Vagina (tissue), 2 donors: ENCODE results near the gene ADORA1. TPM values are rescaled to one million over a fixed set of nuclear protein-coding genes. Genes with fewer than 3 reads are reported as not detected.

ENCODE experiments used
- DNase-seq, 2 donors: peaks; one replicate each; pipeline ENCODE4 v3.0.0-alpha.2; 2017; ENCODE audit errors: extremely low spot score in 2 of 2
- H3K27ac ChIP-seq: fragments of 200-600 bp; sonication (generic); one replicate; pipeline ENCODE4 v1.5.1; 2019
- H3K27me3 ChIP-seq: fragments of 200-600 bp; sonication (generic); one replicate; pipeline ENCODE4 v1.5.1; 2019
- H3K36me3 ChIP-seq, 2 donors: fragments of 200-600 bp; sonication (generic); one replicate each; pipeline ENCODE4 v1.5.1; 2017 to 2019
- H3K4me1 ChIP-seq: fragments of 200-600 bp; sonication (generic); one replicate; pipeline ENCODE4 v1.5.1; 2019
- H3K4me3 ChIP-seq, 2 donors: fragments of 200-600 bp; sonication (generic); 1 replicate in 1 of 2; 2 replicates in 1 of 2; pipeline ENCODE4 v1.5.1; 2016 to 2019
- H3K9me3 ChIP-seq: fragments of 200-600 bp; sonication (generic); one replicate; pipeline ENCODE4 v1.5.1; 2019
- POLR2A ChIP-seq, 2 donors: fragments of 450-650 bp; IDR thresholded peaks; one replicate each; pipeline ENCODE4 v1.6.1; 2017; ENCODE audit warnings: antibody characterized with exemption in 2 of 2, mild to moderate bottlenecking in 2 of 2, moderate library complexity in 2 of 2
- POLR2AphosphoS5 ChIP-seq, 2 donors: sonication (generic); formaldehyde crosslinking; IDR thresholded peaks; one replicate each; pipeline ENCODE4 v1.9.0; 2017; ENCODE audit warnings: antibody characterized with exemption in 2 of 2, mild to moderate bottlenecking in 2 of 2, low read depth in 1 of 2; ENCODE audit not compliant: insufficient read depth in 1 of 2
- intact Hi-C: fragments of 100-400 bp; cut with DNase I; formaldehyde crosslinking; loops from one replicate; pipeline ENCODE4 v1.15.1; 2023
- total RNA-seq: library from RNA; depleted of rRNA; stranded (reverse); fragments of >200 nt; gene quantifications from one replicate; pipeline ENCODE4 v1.2.3, GENCODE V29; 2016
- TF ChIP-seq, protein P1 (sequence below), 3 experiments: fragments of 450-650 bp in 2 of 3; fragments of 200-600 bp in 1 of 3; sonication (generic) in 1 of 3; IDR thresholded peaks; one replicate each; pipeline ENCODE4 v1.5.1; 2017 to 2019; ENCODE audit warnings: antibody characterized with exemption in 3 of 3, mild to moderate bottlenecking in 2 of 3, moderate library complexity in 2 of 3

The ADORA1 gene
- total RNA-seq, 1 donor from 2014 or later = 5.2 TPM

DNA sequence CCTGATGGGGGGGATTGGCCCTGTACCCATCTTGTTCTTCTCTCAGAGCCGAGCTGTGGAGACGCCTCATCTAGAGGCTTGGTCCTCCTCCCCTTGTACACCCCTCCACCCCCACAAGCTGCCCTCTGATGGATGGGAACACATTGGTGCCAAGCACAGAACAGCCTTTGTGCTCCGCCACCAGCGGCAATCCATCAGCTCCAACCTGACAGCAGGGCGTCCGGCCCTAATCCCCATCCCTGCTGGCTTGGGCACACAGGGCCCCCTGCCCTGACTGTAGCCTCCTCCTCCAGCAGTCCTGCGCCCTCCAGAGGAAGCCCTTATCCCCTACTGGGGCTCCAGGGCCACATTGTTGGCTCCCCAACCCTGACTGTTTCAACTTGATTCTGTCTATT is 37.9 kb upstream of the ADORA1 start:
- no peaks in the 10 kb centered on the region for H3K9me3 ChIP-seq
- H3K36me3 ChIP-seq = no peaks in the 10 kb centered on the region
- no peaks in the 10 kb centered on the region for H3K27me3 ChIP-seq
- no peaks in the 10 kb centered on the region for H3K4me1 ChIP-seq
- H3K27ac ChIP-seq = no peak overlapping the region
- H3K4me3 ChIP-seq = no peak overlapping the region
- TF ChIP-seq, protein P1, sequence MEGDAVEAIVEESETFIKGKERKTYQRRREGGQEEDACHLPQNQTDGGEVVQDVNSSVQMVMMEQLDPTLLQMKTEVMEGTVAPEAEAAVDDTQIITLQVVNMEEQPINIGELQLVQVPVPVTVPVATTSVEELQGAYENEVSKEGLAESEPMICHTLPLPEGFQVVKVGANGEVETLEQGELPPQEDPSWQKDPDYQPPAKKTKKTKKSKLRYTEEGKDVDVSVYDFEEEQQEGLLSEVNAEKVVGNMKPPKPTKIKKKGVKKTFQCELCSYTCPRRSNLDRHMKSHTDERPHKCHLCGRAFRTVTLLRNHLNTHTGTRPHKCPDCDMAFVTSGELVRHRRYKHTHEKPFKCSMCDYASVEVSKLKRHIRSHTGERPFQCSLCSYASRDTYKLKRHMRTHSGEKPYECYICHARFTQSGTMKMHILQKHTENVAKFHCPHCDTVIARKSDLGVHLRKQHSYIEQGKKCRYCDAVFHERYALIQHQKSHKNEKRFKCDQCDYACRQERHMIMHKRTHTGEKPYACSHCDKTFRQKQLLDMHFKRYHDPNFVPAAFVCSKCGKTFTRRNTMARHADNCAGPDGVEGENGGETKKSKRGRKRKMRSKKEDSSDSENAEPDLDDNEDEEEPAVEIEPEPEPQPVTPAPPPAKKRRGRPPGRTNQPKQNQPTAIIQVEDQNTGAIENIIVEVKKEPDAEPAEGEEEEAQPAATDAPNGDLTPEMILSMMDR (IDR thresholded peaks at IDR 0.05) = no peak
- DNase-seq = peak; percentile 61 to 69
- intact Hi-C loops = no loop called here

DNA sequence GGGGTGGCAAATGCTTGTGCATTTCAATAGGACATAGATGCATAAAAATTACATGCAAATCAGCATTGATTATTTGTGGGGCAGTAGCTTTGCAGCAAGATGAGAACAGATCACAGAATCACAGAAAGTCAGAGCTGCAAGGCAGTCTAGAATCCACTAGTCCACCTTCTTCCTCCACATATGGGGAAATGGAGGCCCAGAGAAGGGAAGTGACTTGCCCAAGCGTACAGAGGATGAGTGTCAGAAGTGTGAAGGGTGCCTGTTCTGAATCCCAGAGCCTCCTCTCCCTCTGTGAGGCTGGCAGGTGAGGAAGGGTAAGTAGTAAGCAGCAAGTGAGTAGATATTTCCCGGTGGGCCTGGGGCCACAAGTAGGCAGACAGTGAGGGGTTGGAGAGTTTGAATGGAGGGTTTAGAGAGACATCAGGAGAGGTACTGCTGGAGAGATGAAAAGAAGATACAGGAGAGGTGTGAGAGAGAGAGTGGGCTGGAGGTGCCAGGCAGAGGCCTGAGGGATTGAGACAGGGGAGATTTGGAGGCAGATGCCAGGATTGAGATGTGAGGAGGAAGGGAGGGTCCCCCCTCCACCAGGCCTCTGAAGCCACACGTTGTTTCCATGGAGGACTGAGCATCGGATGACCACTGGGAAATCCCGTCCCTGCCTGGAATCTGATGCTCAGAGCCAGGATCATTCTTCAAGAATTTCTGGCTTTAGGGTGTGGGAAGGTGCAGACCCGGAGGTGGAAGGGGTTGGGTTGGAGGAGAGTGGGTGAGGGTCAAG is 36.9 kb upstream of the ADORA1 start:
- no peaks in the 10 kb centered on the region for H3K36me3 ChIP-seq
- no peaks in the 10 kb centered on the region for H3K4me1 ChIP-seq
- TF ChIP-seq POLR2AphosphoS5 (IDR thresholded peaks at IDR 0.05; ENCODE audit: insufficient read depth in 1 of 2, low read depth in 1 of 2) (no peak), POLR2A (IDR thresholded peaks at IDR 0.05) (no peak)
- TF ChIP-seq, protein P1 (IDR thresholded peaks at IDR 0.05) = no peak
- no peaks in the 10 kb centered on the region for H3K27me3 ChIP-seq
- peak in 1 of 2 donors; percentile 58 for DNase-seq
- H3K27ac ChIP-seq = no peak overlapping the region
- H3K9me3 ChIP-seq = no peaks in the 10 kb centered on the region
- H3K4me3 ChIP-seq = no peak overlapping the region
- intact Hi-C loops = no loop called here

DNA sequence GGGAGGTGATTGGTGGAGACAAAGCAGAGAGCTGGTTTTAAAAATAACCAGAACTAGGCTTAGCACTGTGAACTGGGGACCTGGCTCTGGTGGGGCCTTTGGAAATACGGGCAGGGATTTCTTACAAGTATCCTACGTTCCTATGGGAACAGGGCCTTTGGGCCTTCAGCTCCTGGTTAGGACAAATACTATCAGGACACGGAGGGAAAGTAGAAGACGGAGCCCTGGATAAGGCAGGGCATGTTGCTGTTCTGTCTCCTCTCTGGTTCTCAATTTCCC is 36.4 kb upstream of the ADORA1 start:
- Histone ChIP-seq H3K9me3 (no peaks in the 10 kb centered on the region), H3K27me3 (no peaks in the 10 kb centered on the region), H3K4me1 (no peaks in the 10 kb centered on the region), H3K4me3 (no peak overlapping the region), H3K36me3 (no peaks in the 10 kb centered on the region), H3K27ac (no peak overlapping the region)
- DNase-seq = peak in 1 of 2 donors; percentile 64
- intact Hi-C loops = no loop called here
- no peak for TF ChIP-seq POLR2AphosphoS5 (IDR thresholded peaks at IDR 0.05; ENCODE audit: insufficient read depth in 1 of 2, low read depth in 1 of 2)
- TF ChIP-seq POLR2A (IDR thresholded peaks at IDR 0.05) = no peak
- TF ChIP-seq, protein P1 (IDR thresholded peaks at IDR 0.05) = no peak

DNA sequence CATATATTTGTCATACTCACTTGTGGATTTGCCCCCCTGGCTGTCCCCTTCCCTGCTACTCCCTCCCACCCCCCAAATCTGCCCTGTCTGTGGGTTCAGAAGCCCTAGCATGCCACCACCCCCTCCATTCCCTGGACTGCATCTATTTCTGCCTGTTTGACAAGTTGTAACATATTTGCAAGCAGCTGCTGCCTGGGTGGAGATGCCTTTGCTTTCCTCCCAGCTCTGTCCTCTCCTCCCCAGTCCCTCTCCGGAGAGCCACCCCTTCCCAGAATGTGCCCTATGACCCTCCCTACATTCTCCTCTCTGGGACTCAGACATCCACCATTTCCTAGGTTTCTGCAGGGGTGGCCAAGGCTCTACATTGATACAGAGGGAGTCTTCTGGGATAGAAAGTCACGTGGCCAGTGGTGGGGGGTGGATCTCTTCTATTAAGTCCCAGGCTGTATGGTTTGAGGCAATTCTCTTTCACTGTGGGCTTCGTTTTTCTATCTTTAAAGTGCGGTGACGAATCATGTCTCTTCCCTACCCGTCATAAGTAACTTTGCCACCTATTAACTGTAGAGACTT is 35.7 kb upstream of the ADORA1 start:
- DNase-seq = peak in 1 of 2 donors; percentile 64
- Histone ChIP-seq H3K36me3 (no peaks in the 10 kb centered on the region), H3K9me3 (no peaks in the 10 kb centered on the region), H3K4me1 (no peaks in the 10 kb centered on the region), H3K27ac (no peak overlapping the region), H3K4me3 (no peak overlapping the region), H3K27me3 (no peaks in the 10 kb centered on the region)
- intact Hi-C loops = no loop called here
- TF ChIP-seq POLR2A (IDR thresholded peaks at IDR 0.05) = no peak
- TF ChIP-seq, protein P1 (IDR thresholded peaks at IDR 0.05) = no peak

DNA sequence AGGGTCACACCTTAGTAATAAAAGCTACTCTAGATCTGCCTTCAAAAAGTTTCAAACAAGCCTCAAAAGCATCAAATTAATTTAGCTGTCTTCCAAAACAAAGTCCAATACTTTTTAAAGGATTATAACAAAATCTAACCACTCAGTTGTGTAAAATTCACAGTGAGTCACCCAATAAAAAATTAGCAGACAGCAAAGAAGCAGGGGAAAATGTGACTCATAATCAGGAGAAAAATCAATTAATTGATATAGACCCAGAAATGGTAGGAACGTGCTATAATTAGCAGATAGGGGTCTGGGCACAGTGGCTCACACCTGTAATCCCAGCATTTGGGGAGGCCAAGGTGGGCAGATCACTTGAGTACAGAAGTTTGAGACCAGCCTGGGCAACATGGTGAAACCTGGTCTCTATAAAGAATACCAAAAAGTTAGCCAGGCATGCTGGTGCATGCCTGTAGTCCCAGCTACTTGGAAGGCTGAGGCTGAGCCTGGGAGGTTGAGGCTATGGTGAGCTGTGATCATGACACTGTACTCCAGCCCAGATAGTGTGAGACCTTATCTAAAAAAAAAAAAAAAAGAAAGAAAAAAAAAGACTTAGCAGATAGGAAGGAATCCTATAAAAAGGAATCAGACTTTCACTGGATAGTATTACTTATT is 33.6 kb upstream of the ADORA1 start:
- intact Hi-C loops = no loop called here
- Histone ChIP-seq H3K36me3 (no peaks in the 10 kb centered on the region), H3K4me1 (no peaks in the 10 kb centered on the region), H3K27ac (no peak overlapping the region), H3K9me3 (no peaks in the 10 kb centered on the region), H3K4me3 (no peak overlapping the region), H3K27me3 (no peaks in the 10 kb centered on the region)
- DNase-seq = no peak
- TF ChIP-seq, protein P1 (IDR thresholded peaks at IDR 0.05) = no peak
- no peak for TF ChIP-seq POLR2AphosphoS5 (IDR thresholded peaks at IDR 0.05; ENCODE audit: insufficient read depth in 1 of 2, low read depth in 1 of 2)
- no peak for TF ChIP-seq POLR2A (IDR thresholded peaks at IDR 0.05)
